Measurements from ENCODE around the gene TLCD1. TPM values are rescaled to one million over a fixed set of nuclear protein-coding genes. Genes with fewer than 3 reads are reported as not detected.
A peak's percentile ranks its signal among the peaks of the same experiment; 100 is the strongest.

The TLCD1 gene
- total RNA-seq, 1 experiment from 2014 or later: 7.1 TPM

DNA sequence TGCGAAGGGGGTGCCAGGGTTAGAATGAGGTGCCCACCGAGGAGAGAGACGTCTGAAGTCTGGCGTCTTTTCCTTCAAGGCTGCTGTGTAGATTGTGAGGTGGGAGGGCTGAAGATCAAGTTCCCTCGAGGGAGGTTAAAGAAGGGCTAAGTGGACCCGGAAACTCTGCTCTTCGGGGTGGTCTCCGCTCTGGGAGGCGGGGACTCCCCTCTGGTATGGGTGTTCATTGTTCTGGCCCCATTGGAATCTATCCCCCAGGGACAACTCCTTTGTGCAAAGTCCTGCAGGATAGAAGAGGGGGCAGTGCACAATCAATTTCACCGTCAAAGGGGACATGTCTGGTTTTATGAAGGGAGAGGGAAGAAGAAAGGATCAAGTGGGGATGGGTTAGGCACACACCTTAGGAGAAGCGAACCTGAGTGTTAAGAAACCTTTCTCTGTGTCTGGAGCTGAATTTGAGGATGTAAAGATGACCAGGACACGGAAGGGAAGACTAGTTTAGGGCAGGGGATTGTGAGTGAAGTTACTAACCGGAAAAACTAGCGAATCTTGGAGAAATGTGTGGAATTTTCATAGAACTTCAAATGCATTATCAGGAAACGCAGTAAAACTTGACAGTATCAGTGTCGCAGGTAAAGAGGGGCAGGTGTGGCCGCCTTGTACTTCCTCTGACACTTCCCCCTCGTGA is 7.6 kb downstream of the TLCD1 start:
- intact Hi-C loops (cut with micrococcal nuclease): loop anchor here (10.0 kb wide), 1 partner anchor 74 kb away; the partner anchor contains the start of gene BLTP2
- Histone ChIP-seq H3K36me3 (ENCODE audit: low read depth, low read length) (peaks cover 41% of the 10 kb centered on the region), H3K79me2 (ENCODE audit: low read length) (peaks cover 62% of the 10 kb centered on the region)

DNA sequence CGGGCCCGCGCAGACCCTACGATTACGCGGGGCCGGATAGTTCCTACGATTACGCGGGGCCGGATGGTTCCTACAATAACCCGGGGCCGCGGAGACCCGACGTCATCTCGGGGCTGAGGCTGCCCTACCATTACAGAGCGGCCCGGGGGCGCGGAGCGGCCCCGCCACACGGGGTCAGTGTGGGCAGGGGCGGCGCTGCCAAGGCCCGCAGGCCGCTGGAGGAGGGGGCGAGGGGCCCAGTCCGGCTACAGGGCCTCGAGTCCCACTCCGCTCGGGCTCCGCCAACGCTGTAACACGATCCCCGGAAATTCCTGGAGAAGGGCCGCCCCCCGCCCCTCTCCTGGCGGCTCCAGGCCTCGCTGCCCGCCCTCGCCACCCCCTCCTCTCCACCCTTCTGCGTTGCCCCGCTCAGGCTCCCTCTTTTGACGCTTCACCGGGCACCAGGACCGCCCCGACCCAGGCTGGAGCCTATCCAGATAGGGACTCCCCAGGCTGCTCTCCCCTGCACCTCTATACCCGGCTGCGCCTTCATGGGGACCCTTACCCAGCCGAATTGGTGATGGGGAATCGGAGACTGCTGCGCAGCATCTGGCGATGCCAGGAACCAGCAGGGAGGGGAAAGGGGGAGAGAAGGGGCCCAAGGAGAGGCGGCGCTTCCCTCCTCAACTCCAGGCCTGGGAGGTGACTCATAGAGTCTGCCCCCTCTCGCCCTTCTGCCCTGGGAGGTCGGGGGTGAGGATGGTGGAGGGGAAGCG is 8.3 kb downstream of the TLCD1 start, which contains the start of gene RAB34:
TSS of gene RAB34 (minus strand) at position 291 of the 755 bp plus-strand sequence. CDS start 602 bp downstream, outside the sequence.
- Histone ChIP-seq H4K20me1 (ENCODE audit: low read length) (peaks cover 22% of the 10 kb centered on the region), H3K9ac (ENCODE audit: low read length) (peak within 1 kb of the TSS; percentile 99), H2AFZ (ENCODE audit: low read length) (peak within 1 kb of the TSS; percentile 85), H3K27ac (ENCODE audit: low read length) (peak within 1 kb of the TSS; percentile 54), H3K27me3 (ENCODE audit: low read length) (no peaks in the 10 kb centered on the region), H3K79me2 (ENCODE audit: low read length) (peaks cover 54% of the 10 kb centered on the region), H3K4me3 (ENCODE audit: low read length) (peak within 1 kb of the TSS; percentile 93), H3F3A (ENCODE audit: low read length, unreplicated experiment) (peaks cover 6% of the 10 kb centered on the region), H3K9me3 (ENCODE audit: low read length) (no peaks in the 10 kb centered on the region), H3K4me2 (ENCODE audit: low read length) (peak within 1 kb of the TSS; percentile 96), H3K9me2 (replicated peaks; ENCODE audit: low read length) (no peaks in the 10 kb centered on the region), H3K36me3 (ENCODE audit: low read depth, low read length) (peaks cover 34% of the 10 kb centered on the region), H3K4me1 (ENCODE audit: insufficient read depth, low read length) (peaks cover 27% of the 10 kb centered on the region)
- ATAC-seq: peak; percentile 58
- TF ChIP-seq EZH2phosphoT487 (IDR thresholded peaks at IDR 0.05; ENCODE audit: borderline replicate concordance, low read length) (no peak), EZH2 (IDR thresholded peaks at IDR 0.05; ENCODE audit: low read length, unreplicated experiment) (no peak)
- TF ChIP-seq, protein P1, sequence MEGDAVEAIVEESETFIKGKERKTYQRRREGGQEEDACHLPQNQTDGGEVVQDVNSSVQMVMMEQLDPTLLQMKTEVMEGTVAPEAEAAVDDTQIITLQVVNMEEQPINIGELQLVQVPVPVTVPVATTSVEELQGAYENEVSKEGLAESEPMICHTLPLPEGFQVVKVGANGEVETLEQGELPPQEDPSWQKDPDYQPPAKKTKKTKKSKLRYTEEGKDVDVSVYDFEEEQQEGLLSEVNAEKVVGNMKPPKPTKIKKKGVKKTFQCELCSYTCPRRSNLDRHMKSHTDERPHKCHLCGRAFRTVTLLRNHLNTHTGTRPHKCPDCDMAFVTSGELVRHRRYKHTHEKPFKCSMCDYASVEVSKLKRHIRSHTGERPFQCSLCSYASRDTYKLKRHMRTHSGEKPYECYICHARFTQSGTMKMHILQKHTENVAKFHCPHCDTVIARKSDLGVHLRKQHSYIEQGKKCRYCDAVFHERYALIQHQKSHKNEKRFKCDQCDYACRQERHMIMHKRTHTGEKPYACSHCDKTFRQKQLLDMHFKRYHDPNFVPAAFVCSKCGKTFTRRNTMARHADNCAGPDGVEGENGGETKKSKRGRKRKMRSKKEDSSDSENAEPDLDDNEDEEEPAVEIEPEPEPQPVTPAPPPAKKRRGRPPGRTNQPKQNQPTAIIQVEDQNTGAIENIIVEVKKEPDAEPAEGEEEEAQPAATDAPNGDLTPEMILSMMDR (conservative IDR thresholded peaks at IDR 0.05; ENCODE audit: low read depth, low read length): peak; percentile 37
- peak; percentile 80 for DNase-seq
- intact Hi-C loops (cut with micrococcal nuclease): loop anchor here (10.0 kb wide), 1 partner anchor 73 kb away; the partner anchor contains the start of gene BLTP2
- ChIA-PET CTCF (no interaction called here), POLR2A (ENCODE audit: unreplicated experiment) (no interaction called here)
- BruUV-seq (replicated peaks): no TSS peak

More for the DNA sequence above, 7.6 kb downstream of the TLCD1 start:
- peak overlapping the region; percentile 93 for H3K4me3 ChIP-seq (ENCODE audit: low read length)
- H3K9me2 ChIP-seq (replicated peaks; ENCODE audit: low read length): no peaks in the 10 kb centered on the region
- no peak for ATAC-seq
- H3K27me3 ChIP-seq (ENCODE audit: low read length): no peaks in the 10 kb centered on the region
- peak overlapping the region; percentile 96 for H3K4me2 ChIP-seq (ENCODE audit: low read length)
- TF ChIP-seq, protein P1 (conservative IDR thresholded peaks at IDR 0.05; ENCODE audit: low read depth, low read length): no peak
- TF ChIP-seq EZH2phosphoT487 (IDR thresholded peaks at IDR 0.05; ENCODE audit: borderline replicate concordance, low read length): no peak
- TF ChIP-seq EZH2 (IDR thresholded peaks at IDR 0.05; ENCODE audit: low read length, unreplicated experiment): no peak
- no TSS peak for BruUV-seq (replicated peaks)
- ChIA-PET CTCF (no interaction called here), POLR2A (ENCODE audit: unreplicated experiment) (no interaction called here)
- peaks cover 34% of the 10 kb centered on the region for H3K4me1 ChIP-seq (ENCODE audit: insufficient read depth, low read length)
- H3K9me3 ChIP-seq (ENCODE audit: low read length): no peaks in the 10 kb centered on the region
- H3K27ac ChIP-seq (ENCODE audit: low read length): peak overlapping the region; percentile 75
- H4K20me1 ChIP-seq (ENCODE audit: low read length): peaks cover 28% of the 10 kb centered on the region
- no peak for DNase-seq
- H3F3A ChIP-seq (ENCODE audit: low read length, unreplicated experiment): peaks cover 6% of the 10 kb centered on the region
- H3K9ac ChIP-seq (ENCODE audit: low read length): peak overlapping the region; percentile 99
- H2AFZ ChIP-seq (ENCODE audit: low read length): 0 out of 2 replicates have a peak overlapping the region, but pooled peaks have one; percentile 78

All from PC-3 (cell line).